Measurements from ENCODE around the gene MAGEF1.

DNA sequence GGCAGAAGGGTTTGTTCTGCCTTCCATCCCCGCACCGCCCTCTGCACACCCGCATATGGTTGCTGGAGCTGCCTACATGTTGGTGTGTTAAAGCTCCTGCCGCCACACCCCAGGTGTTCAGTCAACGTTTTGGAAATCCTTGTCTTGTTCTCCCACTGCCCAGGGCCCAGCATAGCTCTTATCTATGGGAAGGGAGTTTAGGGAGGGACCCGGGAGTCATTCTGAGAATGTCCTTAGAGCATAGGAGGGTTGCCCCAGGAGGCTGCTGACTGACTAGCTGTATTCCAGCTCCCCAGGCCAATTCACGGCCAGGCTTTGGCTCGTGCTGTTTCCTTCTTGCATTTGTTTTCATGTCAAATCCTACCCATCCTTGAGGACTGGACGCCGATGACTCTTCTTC is 46.8 kb downstream of the MAGEF1 start:
- TF ChIP-seq EZH2 (IDR thresholded peaks at IDR 0.05): no peak
- TF ChIP-seq, protein P1, sequence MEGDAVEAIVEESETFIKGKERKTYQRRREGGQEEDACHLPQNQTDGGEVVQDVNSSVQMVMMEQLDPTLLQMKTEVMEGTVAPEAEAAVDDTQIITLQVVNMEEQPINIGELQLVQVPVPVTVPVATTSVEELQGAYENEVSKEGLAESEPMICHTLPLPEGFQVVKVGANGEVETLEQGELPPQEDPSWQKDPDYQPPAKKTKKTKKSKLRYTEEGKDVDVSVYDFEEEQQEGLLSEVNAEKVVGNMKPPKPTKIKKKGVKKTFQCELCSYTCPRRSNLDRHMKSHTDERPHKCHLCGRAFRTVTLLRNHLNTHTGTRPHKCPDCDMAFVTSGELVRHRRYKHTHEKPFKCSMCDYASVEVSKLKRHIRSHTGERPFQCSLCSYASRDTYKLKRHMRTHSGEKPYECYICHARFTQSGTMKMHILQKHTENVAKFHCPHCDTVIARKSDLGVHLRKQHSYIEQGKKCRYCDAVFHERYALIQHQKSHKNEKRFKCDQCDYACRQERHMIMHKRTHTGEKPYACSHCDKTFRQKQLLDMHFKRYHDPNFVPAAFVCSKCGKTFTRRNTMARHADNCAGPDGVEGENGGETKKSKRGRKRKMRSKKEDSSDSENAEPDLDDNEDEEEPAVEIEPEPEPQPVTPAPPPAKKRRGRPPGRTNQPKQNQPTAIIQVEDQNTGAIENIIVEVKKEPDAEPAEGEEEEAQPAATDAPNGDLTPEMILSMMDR (IDR thresholded peaks at IDR 0.05): no peak
